HepG2 (cell line): ENCODE measurements around the gene PRKCZ. TPM values are rescaled to one million over a fixed set of nuclear protein-coding genes. Genes with fewer than 3 reads are reported as not detected.

Experiments
- ATF7 ChIP-seq, 2 experiments: fragments of 450-650 bp in 1 of 2; sonication (generic) in 1 of 2; formaldehyde crosslinking in 1 of 2; IDR thresholded peaks; 2 replicates each; pipeline versions ENCODE4 v1.4.0 to v1.6.1; 2016 to 2020; ENCODE audit warnings: antibody characterized with exemption in 1 of 2, mild to moderate bottlenecking in 1 of 2, missing genetic modification reagents in 1 of 2
- BRCA1 ChIP-seq: sonication (generic); formaldehyde crosslinking; IDR thresholded peaks from 2 replicates; pipeline ENCODE4 v1.4.0; 2020; ENCODE audit warnings: missing genetic modification reagents
- HNRNPLL ChIP-seq: fragments of 200-400 bp; formaldehyde crosslinking; IDR thresholded peaks from 2 replicates; pipeline ENCODE4 v1.6.1; 2017; ENCODE audit warnings: mild to moderate bottlenecking, low read depth, low read length; ENCODE audit not compliant: poor library complexity, severe bottlenecking
- KAT2B ChIP-seq: fragments of 150-350 bp; IDR thresholded peaks from 2 replicates; pipeline ENCODE4 v1.6.1; 2014; ENCODE audit warnings: low read depth, low read length, borderline replicate concordance
- MIXL1 ChIP-seq: IDR thresholded peaks from 2 replicates; pipeline ENCODE4 v1.6.1; 2016
- SRF ChIP-seq: IDR thresholded peaks from 2 replicates; pipeline ENCODE4 v1.6.1; 2011; ENCODE audit warnings: mild to moderate bottlenecking, low read depth, low read length, moderate library complexity
- ZMYM3 ChIP-seq: sonication (generic); formaldehyde crosslinking; IDR thresholded peaks from 2 replicates; pipeline ENCODE4 v1.5.1; 2020; ENCODE audit warnings: mild to moderate bottlenecking, missing genetic modification reagents
- ZNF142 ChIP-seq: sonication (generic); formaldehyde crosslinking; IDR thresholded peaks from 2 replicates; pipeline ENCODE4 v1.4.0; 2020; ENCODE audit warnings: missing genetic modification reagents
- ZNF335 ChIP-seq: sonication (generic); formaldehyde crosslinking; IDR thresholded peaks from 2 replicates; pipeline ENCODE4 v1.4.0; 2020; ENCODE audit warnings: missing genetic modification reagents
- ZNF549 ChIP-seq: sonication (generic); formaldehyde crosslinking; IDR thresholded peaks from 2 replicates; pipeline ENCODE4 v1.5.0; 2020; ENCODE audit warnings: missing genetic modification reagents
- ZNF609 ChIP-seq: sonication (generic); formaldehyde crosslinking; IDR thresholded peaks from 2 replicates; pipeline ENCODE4 v1.4.0; 2020; ENCODE audit warnings: mild to moderate bottlenecking, missing genetic modification reagents, borderline replicate concordance
- polyA plus RNA-seq, 8 experiments: library from polyadenylated mRNA; depleted of rRNA in 3 of 8; stranded (reverse) in 7 of 8; unstranded in 1 of 8; fragments of >200 nt; fragmentation: Illumina TruSeq in 4 of 8; extraction: Trizol in 4 of 8; gene quantifications; 2 replicates each; pipeline versions ENCODE4 v1.2.1 to v1.2.3, GENCODE V29; 2011 to 2016; ENCODE audit warnings: low read depth in 4 of 8, missing spikeins in 1 of 8, mixed read lengths in 1 of 8; ENCODE audit not compliant: insufficient read depth in 1 of 8
- total RNA-seq, 5 experiments: library from RNA; depleted of rRNA; stranded (reverse); fragments of >200 nt; fragmentation: Illumina TruSeq; extraction: Trizol; gene quantifications; 2 replicates each; pipeline ENCODE4 v1.2.3, GENCODE V29; 2016; ENCODE audit warnings: low read depth in 1 of 5
- TF ChIP-seq, protein P1 (sequence below): sonication (generic); formaldehyde crosslinking; IDR thresholded peaks from 2 replicates; pipeline ENCODE4 v1.5.1; 2020; ENCODE audit warnings: mild to moderate bottlenecking, missing genetic modification reagents, borderline replicate concordance

Gene PRKCZ
- total and polyA plus RNA-seq, 2 of the 13 experiments (the other 11 are each of a cell fraction or from before 2014, with no cell fraction given) = 34.7 to 85.2 TPM

DNA sequence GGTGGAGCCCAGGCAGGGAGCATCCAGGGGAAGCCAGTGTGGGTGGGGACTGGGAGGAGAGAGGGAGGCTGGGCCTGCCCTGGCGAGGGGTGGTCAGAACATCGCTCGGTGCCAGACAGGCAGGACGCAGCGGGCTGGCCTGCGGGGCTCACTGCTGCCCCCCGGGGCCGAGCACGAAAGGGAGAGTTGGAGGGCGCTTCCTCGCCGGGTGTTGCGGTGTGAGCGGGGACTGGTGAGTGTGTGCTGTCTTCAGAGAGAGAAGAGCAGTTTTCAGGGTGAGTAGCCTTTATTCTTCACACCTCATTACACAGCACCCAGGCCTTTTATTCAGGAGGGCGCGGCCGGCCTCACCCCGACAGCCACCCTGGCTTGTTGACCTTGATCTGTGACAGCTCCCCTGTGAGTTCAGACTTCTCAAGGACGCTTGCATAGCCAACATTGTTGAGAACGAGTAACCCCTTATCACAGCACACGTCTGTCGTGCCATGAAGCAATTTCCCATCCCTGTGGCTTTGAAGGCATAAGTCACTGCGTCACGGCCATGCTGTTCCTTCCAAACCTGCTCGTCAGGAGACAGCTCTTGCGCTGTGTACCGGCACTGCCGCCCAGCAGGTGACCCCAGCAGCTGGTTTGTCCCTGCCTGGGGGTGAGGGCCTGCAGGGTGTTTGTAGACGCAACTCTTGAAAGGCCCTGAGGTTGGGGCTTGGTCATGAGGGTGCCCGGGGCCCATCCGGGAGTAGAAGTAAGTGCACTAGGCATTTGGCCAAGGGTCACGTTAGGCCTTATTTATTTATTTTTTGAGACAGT lies 54.6 kb downstream of the PRKCZ start (continued):
- TF ChIP-seq, protein P1, sequence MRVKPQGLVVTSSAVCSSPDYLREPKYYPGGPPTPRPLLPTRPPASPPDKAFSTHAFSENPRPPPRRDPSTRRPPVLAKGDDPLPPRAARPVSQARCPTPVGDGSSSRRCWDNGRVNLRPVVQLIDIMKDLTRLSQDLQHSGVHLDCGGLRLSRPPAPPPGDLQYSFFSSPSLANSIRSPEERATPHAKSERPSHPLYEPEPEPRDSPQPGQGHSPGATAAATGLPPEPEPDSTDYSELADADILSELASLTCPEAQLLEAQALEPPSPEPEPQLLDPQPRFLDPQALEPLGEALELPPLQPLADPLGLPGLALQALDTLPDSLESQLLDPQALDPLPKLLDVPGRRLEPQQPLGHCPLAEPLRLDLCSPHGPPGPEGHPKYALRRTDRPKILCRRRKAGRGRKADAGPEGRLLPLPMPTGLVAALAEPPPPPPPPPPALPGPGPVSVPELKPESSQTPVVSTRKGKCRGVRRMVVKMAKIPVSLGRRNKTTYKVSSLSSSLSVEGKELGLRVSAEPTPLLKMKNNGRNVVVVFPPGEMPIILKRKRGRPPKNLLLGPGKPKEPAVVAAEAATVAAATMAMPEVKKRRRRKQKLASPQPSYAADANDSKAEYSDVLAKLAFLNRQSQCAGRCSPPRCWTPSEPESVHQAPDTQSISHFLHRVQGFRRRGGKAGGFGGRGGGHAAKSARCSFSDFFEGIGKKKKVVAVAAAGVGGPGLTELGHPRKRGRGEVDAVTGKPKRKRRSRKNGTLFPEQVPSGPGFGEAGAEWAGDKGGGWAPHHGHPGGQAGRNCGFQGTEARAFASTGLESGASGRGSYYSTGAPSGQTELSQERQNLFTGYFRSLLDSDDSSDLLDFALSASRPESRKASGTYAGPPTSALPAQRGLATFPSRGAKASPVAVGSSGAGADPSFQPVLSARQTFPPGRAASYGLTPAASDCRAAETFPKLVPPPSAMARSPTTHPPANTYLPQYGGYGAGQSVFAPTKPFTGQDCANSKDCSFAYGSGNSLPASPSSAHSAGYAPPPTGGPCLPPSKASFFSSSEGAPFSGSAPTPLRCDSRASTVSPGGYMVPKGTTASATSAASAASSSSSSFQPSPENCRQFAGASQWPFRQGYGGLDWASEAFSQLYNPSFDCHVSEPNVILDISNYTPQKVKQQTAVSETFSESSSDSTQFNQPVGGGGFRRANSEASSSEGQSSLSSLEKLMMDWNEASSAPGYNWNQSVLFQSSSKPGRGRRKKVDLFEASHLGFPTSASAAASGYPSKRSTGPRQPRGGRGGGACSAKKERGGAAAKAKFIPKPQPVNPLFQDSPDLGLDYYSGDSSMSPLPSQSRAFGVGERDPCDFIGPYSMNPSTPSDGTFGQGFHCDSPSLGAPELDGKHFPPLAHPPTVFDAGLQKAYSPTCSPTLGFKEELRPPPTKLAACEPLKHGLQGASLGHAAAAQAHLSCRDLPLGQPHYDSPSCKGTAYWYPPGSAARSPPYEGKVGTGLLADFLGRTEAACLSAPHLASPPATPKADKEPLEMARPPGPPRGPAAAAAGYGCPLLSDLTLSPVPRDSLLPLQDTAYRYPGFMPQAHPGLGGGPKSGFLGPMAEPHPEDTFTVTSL (CRISPR knock-in tag) = peak; percentile 61; the same call in 1 of the 2 replicates
- TF ChIP-seq BRCA1 (CRISPR knock-in tag) (no peak), ZNF609 (CRISPR knock-in tag) (peak; percentile 73; the same call in 1 of the 2 replicates), ATF7 (IDR thresholded peaks at IDR 0.05) (no peak), ATF7 (CRISPR knock-in tag; IDR thresholded peaks at IDR 0.05) (no peak), SRF (no peak), KAT2B (no peak), ZNF549 (CRISPR knock-in tag) (no peak), ZNF142 (CRISPR knock-in tag) (no peak), ZNF335 (CRISPR knock-in tag) (peak; percentile 62; the same call in 1 of the 2 replicates), HNRNPLL (no peak), ZMYM3 (CRISPR knock-in tag) (no peak), MIXL1 (CRISPR knock-in tag) (no peak)
